Measurements from ENCODE around the gene NUCKS1.

The NUCKS1 gene

DNA sequence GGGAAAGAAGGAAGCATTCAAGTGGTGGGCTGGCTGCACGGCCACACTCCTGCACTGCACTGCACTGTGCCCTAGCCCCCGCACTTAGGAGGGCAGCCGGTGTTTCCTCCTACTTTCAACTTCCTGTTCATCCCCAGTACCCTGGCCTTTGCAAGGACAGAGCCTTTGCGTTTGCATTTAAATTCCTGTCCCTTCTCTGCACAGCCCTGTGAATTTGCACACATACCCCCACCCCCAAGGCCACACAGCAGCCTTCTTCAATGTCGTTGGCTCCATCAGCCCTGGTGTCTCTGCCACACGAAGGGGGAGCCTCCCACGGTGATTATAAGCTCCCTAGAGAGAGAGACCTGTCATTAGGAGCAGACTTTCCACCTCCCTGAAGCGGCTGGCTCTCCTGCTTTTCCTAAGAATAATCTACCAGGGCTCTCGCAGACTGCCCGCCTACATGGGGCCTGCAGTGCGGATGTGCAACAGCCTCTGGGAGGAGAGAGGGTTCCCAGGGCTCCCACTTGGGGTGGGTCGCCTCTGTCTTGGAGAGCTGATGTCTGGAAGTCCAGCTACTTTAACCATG is 56.5 kb downstream of the NUCKS1 start:
- no peak for DNase-seq

DNA sequence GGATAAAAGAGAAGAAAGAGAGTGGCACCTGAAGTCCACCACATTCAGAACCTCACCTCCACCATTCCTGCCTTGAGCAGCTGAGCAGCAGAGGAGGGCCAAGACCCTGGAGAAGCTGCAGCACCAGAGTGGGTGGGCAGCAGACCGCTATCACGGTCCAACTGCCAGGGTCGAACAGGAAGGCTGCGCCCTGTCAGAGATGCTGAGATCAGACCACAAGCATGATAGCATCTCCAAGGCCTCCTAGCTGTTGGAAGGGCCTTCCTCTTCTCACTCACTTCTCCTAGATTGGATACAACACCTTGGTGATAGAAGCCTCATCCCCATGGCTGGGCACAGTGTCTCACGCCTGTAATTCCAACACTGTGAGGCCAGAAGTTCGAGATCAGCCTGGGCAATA is 57.6 kb downstream of the NUCKS1 start:
- no peak for DNase-seq

DNA sequence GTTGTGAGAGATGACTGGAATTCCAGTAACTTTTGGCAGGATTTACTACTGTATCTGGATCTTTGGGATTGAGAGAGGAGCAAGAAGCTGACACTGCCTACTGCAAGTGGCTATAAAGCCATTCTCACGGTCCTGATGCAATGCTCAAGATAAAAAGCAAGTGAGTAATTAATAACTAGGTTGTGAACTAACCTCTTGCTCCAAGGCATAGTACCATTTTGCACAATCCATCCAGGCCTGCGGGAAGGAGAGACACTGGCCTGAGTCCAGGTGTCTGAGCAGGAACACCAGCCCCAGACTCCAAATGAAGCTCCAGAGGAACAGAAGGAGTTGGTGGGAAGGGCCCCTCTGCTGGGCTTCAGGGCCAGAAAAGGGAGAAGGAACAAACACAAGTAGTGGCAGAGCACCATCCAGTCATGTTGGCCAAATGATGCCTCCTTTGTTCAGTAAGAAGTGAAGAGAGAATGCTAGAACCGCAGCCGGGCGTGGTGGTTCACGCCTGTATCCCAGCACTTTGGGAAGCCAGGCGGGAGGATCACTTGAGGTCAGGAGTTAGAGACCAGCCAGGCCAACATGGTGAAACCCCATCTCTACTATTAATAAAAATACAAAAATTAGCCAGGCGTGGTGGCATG is 59.7 kb downstream of the NUCKS1 start:
- DNase-seq: no peak

DNA sequence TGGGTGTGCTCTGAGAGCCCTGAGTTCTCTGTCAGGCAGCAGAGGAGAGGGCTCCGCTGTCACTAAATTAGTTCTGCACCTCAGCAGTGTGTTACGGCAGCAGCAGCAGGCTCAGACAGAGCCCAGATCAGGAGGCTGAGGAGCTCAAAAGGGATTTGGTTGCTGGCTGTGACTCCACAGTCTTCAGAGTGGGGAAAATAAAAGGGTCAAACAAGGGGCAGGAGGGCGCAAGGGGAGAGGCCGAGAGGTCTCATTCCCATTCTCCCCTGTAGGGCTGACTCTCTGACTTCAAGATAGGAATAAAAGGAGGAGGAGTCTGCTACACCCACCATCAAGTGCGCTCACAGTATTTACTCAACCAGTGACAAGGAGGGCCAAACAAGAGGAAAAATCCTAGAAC is 60.5 kb downstream of the NUCKS1 start:
- DNase-seq: no peak

DNA sequence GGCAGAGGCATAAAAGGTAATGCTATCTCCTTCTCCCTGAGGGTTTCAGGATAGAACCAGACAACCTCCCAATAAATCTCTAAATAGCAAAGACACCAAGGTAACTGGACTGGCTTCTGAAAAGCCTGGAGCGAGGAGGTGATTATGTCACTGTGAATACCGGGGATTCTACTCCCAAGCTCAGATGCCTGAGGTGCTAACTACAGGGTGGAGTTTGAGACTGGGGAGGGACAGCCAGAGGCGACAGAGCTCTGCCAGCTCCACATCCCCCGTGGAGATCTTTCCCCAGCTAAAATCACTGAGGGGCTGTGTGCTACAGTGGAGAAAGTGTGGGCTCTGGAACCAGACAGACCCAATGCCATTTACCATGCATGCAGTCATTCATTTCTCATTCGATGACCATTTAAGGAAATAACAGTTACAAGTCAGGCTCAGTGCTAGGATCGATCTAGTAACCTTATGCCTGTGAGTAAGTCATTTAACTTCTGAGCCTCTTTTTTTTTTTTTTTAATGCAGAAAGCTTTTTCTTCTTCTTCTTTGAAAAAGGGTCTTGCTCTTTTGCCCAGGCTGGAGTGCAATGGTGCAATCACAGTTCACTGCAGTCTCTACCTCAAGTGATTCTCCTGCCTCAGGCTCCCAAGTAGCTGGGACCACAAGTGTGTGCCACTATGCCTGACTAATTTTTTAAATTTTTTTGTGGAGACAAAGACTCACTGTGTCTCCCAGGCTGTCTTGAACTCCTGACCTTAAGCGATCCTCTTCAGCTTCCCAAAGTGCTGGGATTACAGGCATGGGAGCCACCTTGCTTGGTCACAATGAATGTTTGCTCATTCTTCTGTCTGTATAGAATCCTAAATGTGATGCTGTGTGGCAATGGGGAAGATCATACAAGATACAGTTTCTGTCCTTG is 61.6 kb downstream of the NUCKS1 start:
- no peak for DNase-seq

DNA sequence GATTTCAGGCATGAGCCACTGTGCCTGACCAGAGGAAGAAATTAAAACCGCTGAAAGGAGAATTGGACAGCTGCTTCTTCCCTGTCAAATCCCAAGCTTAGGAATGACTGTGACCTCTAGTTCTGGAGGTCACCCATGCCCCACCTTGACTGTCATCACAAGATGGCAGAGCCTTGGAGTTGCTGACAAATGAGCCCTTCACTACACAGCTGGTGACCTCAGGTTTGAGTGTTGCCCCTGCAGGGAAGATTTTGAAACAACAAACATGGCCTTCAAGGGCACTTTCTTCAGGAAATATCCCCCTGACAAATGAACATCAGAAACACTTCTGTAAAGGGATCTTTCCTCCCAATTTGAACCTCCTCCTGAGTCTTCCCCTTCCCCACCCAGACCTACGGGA is 62.7 kb downstream of the NUCKS1 start:
- no peak for DNase-seq

DNA sequence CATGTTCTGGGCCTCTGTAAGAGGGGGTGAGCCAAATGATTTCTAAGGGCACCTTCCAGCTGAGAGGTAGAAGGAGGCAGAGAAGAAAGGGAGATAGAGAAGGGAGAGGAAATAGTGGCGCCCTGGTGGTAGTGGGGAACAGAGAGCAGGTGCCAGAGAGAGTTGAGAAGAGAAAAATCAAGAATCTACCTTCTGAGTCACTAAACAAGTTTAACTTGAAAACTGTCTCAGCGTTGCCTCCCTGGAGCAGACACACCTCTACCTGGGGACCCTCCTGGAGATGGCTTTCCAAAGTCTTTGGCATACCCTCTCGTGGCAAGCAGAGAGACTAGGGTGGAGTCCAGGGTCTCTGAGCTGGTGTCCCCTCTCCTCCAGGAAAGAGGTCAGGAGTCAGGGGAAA is 68.6 kb downstream of the NUCKS1 start:
- DNase-seq: no peak

DNA sequence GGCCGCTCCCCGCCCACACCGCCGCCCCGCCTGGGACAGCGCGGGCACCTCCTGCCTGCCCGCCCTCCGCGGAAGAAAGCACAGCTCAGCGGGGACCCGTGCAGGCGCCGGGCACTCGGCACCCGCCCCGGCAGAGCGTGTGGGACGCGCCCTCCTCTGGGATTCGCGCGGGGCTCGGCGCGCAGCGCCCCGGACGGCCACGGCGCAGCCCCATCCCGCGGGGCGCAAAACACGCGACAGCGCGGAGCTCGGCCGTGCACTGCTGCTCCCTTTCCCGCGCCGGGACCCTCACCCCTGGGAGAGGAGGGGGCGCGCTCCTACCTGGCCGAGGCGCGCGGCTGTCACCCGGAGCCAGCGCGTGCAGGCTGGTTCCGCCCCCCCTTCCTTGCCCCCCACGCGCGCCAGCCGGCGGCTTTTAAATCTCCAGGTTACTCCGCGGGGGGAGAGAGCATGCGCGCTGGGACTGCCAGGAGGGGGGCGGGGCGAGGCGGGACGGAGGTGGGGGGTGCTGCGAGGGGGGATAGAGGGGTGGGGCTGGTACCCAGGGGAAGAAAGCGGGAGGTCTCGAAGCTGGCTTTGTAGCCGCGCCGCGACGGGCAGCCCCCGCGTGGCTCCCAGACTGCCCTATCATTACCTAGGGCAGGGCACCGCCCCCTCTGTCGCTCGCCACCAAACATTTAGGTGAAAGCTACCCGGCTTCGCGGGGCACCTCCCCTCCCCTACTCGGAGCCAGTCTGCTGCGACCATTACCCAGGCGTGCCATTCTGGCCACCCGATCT is 69.7 kb downstream of the NUCKS1 start, which contains the start of gene SLC45A3:
SLC45A3 (minus strand) TSS at position 437 of the 779 bp plus-strand sequence. CDS start 15,853 bp downstream, outside the sequence.
- DNase-seq: no peak

DNA sequence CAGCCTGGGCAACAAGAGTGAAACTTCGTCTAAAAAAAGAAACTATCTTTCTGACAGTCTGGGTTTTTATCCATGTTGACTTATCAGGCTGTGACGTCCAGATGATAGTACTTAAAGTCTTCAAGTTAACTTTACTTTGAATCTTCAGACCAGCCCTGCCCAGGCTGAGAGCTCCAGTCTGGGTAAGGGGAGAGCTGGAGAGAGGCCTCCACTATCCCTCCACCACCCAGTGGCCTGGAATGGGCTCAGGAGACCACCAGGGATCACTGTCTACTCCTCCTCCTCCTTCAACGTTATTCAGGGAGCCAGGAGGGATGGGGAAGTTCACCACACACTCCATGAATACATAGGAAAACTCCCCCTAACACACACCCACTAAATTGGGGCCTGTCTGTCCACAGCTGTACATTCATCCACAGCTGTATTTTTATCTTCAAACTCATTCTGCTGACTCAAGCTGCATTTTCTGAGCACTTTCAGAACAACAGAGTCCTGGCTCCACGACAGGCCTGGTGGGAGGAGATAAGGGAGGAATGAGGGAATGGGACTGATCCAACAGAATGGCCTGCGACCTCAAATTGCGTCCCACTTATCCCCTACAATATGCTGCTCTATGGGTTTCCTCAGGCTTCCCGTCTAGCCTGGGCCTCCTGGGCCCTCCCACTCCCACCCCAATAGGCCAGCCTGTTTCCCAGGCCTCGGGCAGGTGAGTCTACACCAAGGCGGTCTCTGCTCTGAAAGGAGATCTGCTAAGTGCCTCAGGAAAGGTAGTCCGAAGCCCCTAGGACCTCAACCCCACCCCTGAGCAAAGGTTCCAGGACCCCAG is 71.5 kb downstream of the NUCKS1 start:
- no peak for DNase-seq

DNA sequence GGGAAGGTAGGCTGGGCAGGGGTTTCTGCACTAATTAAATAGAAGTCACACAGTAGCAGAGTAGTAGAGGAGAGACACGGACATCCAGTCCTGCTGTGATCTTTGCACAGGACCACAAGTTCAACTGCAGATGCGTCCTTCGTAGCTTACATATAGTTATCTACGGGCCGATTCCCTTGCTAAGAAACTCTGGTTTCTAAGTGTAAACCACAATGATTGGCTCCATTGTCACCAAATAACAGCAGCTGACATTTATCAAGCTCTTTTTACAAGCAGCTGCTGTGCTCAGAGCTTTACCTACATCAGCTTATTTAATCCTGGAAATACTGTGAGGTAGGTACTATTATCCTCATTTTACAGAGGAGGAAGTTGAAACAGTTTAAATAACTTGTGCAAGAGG is 72.8 kb downstream of the NUCKS1 start:
- no peak for DNase-seq

DNA sequence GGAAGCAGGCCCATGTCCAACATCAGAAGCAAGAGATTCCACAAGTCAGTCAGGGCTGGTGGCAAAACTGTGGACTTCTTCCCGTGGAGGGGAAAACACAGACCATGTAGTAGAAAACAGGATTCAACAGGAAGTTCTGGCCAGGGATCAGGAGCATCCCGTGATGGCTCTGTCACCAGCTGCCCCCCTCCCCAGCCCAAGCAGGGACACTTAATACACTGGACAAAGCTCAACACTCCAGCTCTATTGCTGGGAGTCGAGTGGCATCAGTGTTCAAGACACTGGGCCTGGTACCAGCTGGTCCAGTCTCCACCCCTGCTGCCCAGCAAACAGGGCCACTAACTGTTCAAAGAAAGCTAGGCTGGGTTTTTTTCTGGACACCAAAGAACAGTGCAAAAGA is 73.4 kb downstream of the NUCKS1 start:
- no peak for DNase-seq

DNA sequence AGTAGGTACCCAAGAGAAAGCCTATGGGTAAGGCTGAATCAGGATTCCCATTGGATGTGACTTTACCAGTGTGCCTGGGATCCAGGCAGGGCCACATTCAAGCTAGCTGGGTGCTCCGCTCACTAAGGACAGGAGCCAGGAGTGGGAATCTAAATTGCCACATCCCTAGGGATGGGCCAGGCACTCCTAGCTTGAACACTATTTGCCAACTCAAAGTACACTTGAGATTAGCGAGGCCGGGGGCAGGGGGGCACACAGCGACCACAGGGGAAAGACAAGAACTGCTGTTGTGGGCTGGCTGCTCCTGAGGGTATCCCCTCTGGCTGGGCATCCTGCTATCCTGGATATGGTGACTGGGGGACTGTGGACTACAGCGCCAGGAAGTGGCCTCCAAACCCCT is 74.0 kb downstream of the NUCKS1 start:
- no peak for DNase-seq

DNA sequence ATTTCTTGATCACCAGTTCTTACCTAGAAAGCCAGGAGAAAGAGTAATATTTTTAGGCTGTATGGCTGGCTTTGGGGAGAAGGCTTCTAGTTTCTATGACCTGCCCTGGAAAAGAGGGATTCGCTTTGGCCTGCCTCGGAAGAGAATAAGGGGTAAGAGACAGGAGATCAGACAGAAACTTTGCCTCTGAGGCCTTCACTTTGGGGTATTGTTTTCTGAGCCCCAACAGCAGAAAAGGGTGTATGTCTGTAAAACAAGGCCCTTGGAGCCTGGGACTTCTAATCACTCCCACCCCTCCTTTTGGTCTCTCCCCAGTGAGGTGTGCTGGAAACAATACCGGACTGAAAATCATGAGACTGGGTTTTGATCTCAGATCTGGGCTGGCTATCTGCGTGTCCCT is 74.7 kb downstream of the NUCKS1 start:
- no peak for DNase-seq

DNA sequence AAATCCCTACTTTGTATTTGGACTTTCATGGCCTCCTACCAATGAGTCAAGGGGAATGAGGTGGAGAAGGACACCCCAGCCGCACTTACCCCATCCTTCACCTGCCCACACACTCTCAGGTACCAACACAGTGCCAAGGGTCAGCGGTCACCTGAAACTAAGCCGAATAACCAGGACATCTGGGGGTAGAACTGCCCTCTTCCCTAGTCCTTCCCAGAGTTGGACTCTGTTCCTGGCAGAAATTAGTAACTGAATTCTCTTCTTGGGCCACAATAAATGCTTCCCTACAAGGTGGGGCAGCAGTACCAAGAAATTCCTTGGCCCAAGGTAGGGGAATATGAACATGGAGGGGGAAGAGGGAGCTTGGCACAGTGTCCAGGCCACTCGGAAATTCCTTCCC is 77.0 kb downstream of the NUCKS1 start:
- DNase-seq: no peak

DNA sequence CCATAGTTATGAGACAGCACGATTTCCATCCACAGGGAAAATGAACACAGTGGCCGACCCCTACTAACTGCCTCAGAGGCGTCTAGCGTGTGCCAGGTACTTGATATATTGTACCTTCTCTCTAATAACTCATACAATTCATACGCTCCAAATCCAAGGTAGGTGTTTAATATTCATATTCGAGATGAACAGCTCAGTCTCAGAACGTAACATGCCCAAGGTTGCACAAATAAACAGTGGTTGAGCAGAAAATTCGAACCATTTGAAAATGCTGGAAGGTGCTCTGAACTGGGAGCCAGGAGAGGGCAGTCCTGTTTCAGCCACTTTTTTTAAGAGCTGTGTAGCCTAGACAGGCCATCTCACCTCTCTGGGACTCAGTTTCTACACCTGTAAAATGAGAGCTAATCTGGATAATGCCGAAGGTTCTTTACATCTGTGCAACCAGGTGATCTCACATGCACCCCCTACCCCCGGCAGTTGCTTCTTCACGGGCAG is 77.5 kb downstream of the NUCKS1 start:
- DNase-seq: no peak

DNA sequence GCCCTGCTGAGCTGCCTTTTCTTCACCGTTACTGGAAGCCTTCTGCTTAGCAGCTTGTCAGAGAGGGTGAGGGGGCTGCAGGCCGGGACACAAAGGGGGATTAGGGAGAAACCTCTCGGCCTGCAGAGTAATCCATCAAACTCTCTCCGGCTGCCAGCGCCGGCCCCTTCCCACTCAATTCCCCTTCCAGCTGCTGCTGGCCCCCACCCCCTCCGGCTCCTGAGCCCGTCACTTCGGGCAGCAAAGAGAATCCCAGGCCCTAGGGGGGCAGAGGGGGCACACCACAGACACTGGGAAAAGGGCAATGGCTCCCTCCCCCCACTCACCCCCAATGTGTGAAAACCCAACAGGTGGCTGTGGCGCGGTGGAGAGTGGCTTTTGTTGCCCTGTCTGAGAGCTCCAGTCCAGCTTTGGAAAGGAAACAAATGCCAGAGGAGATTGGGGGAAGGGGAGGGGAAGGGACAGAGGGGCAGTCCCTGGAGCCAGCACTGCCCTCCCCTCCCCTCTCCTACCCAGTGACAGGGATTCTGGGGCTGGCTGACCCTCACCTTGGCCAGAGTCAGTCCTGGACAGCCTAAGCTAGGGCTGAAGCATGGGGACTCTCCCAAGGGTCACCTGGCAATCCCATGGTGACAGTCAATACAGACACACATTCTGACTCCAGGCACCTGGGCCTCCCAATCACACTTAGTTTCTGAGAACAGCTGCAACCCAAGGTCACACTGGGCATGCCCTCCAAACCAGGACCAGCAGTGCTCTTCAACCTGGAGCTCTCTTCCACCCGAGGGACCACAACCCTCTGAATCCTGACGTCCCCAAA is 79.2 kb downstream of the NUCKS1 start:
- DNase-seq: no peak

DNA sequence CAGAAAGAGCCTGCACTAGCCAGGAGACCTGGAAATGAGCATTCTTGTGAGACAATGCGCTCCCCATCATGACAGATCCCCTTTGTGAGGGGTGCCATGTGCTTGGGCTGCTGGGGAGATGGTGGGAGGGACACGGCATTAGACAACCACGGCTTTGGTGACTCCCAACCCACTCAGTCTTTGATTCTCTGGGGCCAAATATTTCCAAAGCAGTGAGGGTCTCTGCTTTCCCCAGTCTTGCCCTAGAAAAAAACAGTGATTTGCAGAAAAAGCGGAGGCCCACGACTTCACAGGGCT is 79.9 kb downstream of the NUCKS1 start:
- no peak for DNase-seq

DNA sequence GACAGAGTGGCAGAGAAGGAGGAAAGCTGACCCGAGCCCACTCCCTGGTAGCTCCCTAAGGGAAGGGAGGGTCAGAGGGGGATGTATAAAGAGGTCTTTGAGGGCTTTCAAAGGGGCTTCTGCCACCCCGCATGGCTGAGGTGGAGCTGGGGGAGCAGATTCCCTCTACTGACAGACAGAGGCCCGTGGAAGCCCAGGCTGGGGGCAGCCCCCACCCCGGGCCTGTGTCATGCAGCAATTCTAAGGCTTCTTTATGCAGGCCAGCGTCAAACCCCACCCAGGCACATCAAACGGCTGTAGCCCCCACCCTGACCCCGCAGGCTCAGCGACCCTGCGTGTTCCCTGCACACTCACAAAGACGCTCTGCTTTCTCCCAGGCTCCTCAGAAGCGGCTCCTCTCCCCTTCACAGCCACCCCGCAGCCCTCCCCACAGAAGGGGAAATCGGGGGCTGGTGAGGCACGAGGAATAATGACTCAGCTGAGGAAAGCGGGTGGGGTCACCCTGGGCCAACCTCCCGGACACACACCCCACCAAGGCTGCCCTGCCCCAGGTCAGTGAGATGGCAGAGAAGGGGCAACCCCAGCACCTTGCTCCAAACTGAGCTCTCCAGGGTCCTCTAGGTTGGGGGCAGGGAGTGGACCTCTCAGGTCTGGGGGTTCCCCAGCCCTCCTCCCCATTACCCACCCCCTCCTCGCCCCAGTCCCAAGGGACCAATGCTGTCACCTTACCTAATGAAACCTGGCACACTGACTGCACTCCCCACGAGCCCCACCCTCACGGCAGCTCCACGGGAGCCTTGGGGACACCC is 80.4 kb downstream of the NUCKS1 start:
- no peak for DNase-seq

DNA sequence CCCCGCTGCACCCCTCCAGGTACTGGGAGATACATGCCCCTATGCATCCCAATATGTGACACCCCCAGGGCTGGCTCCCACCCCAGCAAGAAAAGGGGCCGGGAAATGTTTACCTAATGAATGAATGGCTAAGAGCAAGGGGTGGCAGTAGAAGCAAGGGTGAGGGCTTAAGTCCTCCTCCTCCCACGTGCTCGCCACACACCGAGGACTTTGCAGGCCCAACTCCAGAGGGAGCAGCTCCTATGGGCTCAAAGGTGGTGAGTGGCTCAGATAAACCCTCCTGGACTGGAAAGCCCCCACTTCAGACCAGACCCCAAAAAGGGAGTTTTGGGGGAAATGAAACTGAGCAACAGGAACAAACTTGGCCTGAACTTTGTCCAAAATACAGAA is 81.0 kb downstream of the NUCKS1 start:
- no peak for DNase-seq

DNA sequence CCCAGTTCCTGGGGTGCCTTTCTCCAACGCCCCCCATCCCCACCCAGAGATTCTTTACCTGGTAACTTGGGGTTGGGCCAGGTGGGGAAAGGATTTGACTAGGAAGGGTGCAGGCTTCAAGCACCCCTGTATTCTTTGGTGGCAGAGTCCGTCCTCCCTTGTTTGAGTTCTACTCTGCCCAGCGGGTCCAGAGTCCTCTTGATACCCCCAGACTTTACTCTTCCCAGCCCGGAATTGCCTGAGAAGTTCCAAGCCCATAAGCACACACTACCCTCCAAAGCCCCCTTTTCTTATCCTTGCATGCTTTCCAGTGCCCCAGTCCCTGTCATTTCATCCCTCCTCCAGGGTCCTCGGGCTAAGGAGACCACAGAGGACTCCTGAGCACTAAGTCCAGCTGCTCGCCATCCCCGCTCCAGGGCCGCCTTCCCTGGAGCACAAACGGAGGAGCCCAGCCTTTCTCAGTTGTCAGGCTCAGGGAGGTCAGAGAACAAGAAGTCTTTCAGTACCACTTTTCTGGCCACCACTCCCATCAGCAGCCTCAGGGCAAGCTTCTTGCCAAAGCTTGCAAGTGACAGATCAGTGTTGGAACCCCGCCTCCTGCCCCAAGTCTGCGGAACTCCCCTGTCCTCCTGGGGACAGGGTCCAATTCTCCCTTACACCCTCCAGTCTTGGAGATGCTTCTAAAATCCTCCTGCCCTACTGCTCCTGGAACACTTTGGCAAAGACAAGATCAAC is 81.9 kb downstream of the NUCKS1 start:
- DNase-seq: no peak

All from NCI-H526 treated with DMSO at 0.1 percent for 48 hours (cell line).